ENCODE data around the gene LRBA. TPM values are rescaled to one million over a fixed set of nuclear protein-coding genes. Genes with fewer than 3 reads are reported as not detected.

The LRBA gene
- total and polyA plus RNA-seq, 4 donors = 8.2 to 69.8 (median 32.8) TPM

DNA sequence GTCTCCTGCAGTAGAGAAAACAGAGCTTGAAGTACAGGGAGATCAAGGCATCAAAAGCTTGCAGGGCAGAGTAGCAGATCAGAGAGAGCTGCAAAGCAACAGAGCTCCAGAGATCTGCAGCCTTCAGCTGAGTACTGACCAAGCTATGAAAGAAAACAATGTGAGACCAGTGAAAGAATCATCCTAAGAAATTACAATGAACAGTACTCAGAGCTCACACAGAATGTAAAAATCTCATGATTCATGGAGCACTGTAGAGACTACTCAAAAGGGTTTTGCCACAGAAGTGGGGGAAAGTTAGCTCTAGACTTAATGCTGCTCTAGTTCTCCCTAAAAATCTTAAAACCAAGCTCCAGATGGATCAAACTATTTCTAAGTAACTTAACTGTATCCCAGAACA lies 513.1 kb downstream of the LRBA start:
- H3K27me3 ChIP-seq (ENCODE audit: control insufficient read depth in 4 of 4, insufficient read depth in 4 of 4, low read length in 3 of 4) = no peaks in the 10 kb centered on the region
- H3K36me3 ChIP-seq (ENCODE audit: control insufficient read depth in 4 of 4, insufficient read depth in 3 of 4, low read depth in 1 of 4, low read length in 3 of 4) = no peaks in the 10 kb centered on the region
- no peak for TF ChIP-seq HNF4G (IDR thresholded peaks at IDR 0.05)
- TF ChIP-seq GABPA (IDR thresholded peaks at IDR 0.05 in 1 of 2, conservative IDR thresholded peaks at IDR 0.05 in 1 of 2) = no peak
- TF ChIP-seq, protein P1, sequence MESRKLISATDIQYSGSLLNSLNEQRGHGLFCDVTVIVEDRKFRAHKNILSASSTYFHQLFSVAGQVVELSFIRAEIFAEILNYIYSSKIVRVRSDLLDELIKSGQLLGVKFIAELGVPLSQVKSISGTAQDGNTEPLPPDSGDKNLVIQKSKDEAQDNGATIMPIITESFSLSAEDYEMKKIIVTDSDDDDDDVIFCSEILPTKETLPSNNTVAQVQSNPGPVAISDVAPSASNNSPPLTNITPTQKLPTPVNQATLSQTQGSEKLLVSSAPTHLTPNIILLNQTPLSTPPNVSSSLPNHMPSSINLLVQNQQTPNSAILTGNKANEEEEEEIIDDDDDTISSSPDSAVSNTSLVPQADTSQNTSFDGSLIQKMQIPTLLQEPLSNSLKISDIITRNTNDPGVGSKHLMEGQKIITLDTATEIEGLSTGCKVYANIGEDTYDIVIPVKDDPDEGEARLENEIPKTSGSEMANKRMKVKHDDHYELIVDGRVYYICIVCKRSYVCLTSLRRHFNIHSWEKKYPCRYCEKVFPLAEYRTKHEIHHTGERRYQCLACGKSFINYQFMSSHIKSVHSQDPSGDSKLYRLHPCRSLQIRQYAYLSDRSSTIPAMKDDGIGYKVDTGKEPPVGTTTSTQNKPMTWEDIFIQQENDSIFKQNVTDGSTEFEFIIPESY (IDR thresholded peaks at IDR 0.05) = no peak
- TF ChIP-seq FOXA1 (IDR thresholded peaks at IDR 0.05) = no peak
- no peak for TF ChIP-seq TAF1 (conservative IDR thresholded peaks at IDR 0.05)
- TF ChIP-seq JUND (IDR thresholded peaks at IDR 0.05) = no peak
- no peak for TF ChIP-seq RAD21 (IDR thresholded peaks at IDR 0.05)
- TF ChIP-seq SP1 (IDR thresholded peaks at IDR 0.05) = no peak
- TF ChIP-seq EGR1 (IDR thresholded peaks at IDR 0.05; ENCODE audit: low read depth in 2 of 2) = no peak
- TF ChIP-seq, protein P2, sequence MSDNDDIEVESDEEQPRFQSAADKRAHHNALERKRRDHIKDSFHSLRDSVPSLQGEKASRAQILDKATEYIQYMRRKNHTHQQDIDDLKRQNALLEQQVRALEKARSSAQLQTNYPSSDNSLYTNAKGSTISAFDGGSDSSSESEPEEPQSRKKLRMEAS (IDR thresholded peaks at IDR 0.05) = no peak
- no peak for DNase-seq (ENCODE audit: low spot score)
- no peak overlapping the region for H3K4me3 ChIP-seq (ENCODE audit: low read depth in 1 of 3, low read length in 3 of 3)
- no peaks in the 10 kb centered on the region for H3K4me1 ChIP-seq (ENCODE audit: control insufficient read depth in 4 of 4, insufficient read depth in 4 of 4, low read length in 3 of 4)
- H3K27ac ChIP-seq (ENCODE audit: low read depth in 1 of 2, low read length in 2 of 2) = no peak overlapping the region
- H3K9ac ChIP-seq (ENCODE audit: low read depth in 1 of 2, low read length in 2 of 2) = no peak overlapping the region
- H3K9me3 ChIP-seq (ENCODE audit: control insufficient read depth in 4 of 4, low read length in 3 of 4) = no peaks in the 10 kb centered on the region

DNA sequence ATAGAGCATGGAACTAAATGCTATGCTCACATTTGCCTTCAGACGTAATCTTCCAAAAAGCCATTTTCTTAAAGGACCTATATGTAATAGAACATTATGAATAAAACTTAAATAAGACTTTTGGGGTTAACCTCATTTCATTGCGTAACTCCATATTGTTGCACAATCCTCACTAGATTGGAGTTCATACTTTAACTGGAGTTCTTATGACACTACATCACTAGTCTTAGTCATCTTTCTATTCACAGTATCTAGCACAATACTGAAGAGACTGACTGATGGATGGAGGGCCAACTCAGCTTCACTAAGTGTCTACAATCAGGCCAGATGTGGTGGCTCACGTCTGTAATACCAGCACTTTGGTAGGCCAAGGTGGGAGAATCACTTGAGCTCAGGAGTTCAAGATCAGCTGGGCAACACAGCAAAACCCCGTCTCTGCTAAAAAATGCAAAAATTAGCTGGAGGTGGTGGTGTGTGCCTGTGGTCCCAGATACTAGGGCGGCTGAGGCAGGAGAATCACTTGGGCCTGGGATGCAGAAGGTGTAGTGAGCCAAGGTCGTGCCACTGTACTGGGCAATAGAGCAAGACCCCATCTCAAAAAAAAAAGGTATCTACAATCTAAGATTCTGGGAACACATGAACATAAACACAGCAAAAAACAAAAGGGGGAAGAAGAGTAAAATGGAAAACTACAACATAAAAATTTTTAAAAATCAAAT lies 513.9 kb downstream of the LRBA start:
- WGBS = 86% methylated on average over 6 of the region's 6 CpGs
- Histone ChIP-seq H3K4me1 (ENCODE audit: control insufficient read depth in 4 of 4, insufficient read depth in 4 of 4, low read length in 3 of 4) (no peaks in the 10 kb centered on the region), H3K4me3 (ENCODE audit: low read depth in 1 of 3, low read length in 3 of 3) (no peak overlapping the region), H3K9me3 (ENCODE audit: control insufficient read depth in 4 of 4, low read length in 3 of 4) (no peaks in the 10 kb centered on the region), H3K9ac (ENCODE audit: low read depth in 1 of 2, low read length in 2 of 2) (no peak overlapping the region), H3K36me3 (ENCODE audit: control insufficient read depth in 4 of 4, insufficient read depth in 3 of 4, low read depth in 1 of 4, low read length in 3 of 4) (no peaks in the 10 kb centered on the region), H3K27me3 (ENCODE audit: control insufficient read depth in 4 of 4, insufficient read depth in 4 of 4, low read length in 3 of 4) (no peaks in the 10 kb centered on the region), H3K27ac (ENCODE audit: low read depth in 1 of 2, low read length in 2 of 2) (no peak overlapping the region)
- no peak for DNase-seq (ENCODE audit: low spot score)
- TF ChIP-seq SP1 (IDR thresholded peaks at IDR 0.05) (no peak), JUND (IDR thresholded peaks at IDR 0.05) (peak in 1 of 2 donors; percentile 13)

DNA sequence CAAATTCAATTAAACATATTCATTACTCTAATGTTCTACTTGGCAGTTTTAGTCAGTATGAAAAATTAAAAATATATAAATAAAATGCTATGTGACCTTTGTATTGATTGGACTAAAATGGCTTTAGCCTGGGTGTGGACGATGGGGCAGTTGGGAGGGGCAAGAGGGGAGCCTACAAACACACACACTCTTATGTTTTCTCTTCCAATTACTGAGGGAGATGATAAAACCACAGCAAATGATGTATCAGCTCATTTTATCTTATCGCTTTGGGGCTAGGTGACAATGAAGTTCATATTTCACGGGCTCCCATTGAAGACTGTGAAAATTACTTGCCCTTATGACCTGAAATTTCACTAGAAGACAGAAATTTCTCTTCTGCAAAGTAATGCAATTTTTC lies 517.5 kb downstream of the LRBA start:
- WGBS = 89% methylated on average over 3 of the region's 3 CpGs
- H3K4me3 ChIP-seq (ENCODE audit: low read depth in 1 of 3, low read length in 3 of 3) = no peak overlapping the region
- TF ChIP-seq NR2F2 (IDR thresholded peaks at IDR 0.05) (no peak), HNF4G (IDR thresholded peaks at IDR 0.05) (no peak), RAD21 (IDR thresholded peaks at IDR 0.05) (no peak), SP1 (IDR thresholded peaks at IDR 0.05) (no peak), FOXA2 (IDR thresholded peaks at IDR 0.05) (no peak)
- TF ChIP-seq, protein P2 (IDR thresholded peaks at IDR 0.05) = no peak
- TF ChIP-seq, protein P3, sequence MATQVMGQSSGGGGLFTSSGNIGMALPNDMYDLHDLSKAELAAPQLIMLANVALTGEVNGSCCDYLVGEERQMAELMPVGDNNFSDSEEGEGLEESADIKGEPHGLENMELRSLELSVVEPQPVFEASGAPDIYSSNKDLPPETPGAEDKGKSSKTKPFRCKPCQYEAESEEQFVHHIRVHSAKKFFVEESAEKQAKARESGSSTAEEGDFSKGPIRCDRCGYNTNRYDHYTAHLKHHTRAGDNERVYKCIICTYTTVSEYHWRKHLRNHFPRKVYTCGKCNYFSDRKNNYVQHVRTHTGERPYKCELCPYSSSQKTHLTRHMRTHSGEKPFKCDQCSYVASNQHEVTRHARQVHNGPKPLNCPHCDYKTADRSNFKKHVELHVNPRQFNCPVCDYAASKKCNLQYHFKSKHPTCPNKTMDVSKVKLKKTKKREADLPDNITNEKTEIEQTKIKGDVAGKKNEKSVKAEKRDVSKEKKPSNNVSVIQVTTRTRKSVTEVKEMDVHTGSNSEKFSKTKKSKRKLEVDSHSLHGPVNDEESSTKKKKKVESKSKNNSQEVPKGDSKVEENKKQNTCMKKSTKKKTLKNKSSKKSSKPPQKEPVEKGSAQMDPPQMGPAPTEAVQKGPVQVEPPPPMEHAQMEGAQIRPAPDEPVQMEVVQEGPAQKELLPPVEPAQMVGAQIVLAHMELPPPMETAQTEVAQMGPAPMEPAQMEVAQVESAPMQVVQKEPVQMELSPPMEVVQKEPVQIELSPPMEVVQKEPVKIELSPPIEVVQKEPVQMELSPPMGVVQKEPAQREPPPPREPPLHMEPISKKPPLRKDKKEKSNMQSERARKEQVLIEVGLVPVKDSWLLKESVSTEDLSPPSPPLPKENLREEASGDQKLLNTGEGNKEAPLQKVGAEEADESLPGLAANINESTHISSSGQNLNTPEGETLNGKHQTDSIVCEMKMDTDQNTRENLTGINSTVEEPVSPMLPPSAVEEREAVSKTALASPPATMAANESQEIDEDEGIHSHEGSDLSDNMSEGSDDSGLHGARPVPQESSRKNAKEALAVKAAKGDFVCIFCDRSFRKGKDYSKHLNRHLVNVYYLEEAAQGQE (IDR thresholded peaks at IDR 0.05) = no peak
- TF ChIP-seq, protein P4, sequence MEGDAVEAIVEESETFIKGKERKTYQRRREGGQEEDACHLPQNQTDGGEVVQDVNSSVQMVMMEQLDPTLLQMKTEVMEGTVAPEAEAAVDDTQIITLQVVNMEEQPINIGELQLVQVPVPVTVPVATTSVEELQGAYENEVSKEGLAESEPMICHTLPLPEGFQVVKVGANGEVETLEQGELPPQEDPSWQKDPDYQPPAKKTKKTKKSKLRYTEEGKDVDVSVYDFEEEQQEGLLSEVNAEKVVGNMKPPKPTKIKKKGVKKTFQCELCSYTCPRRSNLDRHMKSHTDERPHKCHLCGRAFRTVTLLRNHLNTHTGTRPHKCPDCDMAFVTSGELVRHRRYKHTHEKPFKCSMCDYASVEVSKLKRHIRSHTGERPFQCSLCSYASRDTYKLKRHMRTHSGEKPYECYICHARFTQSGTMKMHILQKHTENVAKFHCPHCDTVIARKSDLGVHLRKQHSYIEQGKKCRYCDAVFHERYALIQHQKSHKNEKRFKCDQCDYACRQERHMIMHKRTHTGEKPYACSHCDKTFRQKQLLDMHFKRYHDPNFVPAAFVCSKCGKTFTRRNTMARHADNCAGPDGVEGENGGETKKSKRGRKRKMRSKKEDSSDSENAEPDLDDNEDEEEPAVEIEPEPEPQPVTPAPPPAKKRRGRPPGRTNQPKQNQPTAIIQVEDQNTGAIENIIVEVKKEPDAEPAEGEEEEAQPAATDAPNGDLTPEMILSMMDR (IDR thresholded peaks at IDR 0.05; ENCODE audit: low read depth, low read length, missing input control) = no peak
- no peaks in the 10 kb centered on the region for H3K36me3 ChIP-seq (ENCODE audit: control insufficient read depth in 4 of 4, insufficient read depth in 3 of 4, low read depth in 1 of 4, low read length in 3 of 4)
- no peak for DNase-seq (ENCODE audit: low spot score)
- no peak overlapping the region for H3K27ac ChIP-seq (ENCODE audit: low read depth in 1 of 2, low read length in 2 of 2)
- no peaks in the 10 kb centered on the region for H3K27me3 ChIP-seq (ENCODE audit: control insufficient read depth in 4 of 4, insufficient read depth in 4 of 4, low read length in 3 of 4)
- no peaks in the 10 kb centered on the region for H3K4me1 ChIP-seq (ENCODE audit: control insufficient read depth in 4 of 4, insufficient read depth in 4 of 4, low read length in 3 of 4)
- no peak overlapping the region for H3K9ac ChIP-seq (ENCODE audit: low read depth in 1 of 2, low read length in 2 of 2)
- H3K9me3 ChIP-seq (ENCODE audit: control insufficient read depth in 4 of 4, low read length in 3 of 4) = no peaks in the 10 kb centered on the region

Data from liver (tissue), 9 donors.